Measurements from ENCODE around the gene NMRAL1.

DNA sequence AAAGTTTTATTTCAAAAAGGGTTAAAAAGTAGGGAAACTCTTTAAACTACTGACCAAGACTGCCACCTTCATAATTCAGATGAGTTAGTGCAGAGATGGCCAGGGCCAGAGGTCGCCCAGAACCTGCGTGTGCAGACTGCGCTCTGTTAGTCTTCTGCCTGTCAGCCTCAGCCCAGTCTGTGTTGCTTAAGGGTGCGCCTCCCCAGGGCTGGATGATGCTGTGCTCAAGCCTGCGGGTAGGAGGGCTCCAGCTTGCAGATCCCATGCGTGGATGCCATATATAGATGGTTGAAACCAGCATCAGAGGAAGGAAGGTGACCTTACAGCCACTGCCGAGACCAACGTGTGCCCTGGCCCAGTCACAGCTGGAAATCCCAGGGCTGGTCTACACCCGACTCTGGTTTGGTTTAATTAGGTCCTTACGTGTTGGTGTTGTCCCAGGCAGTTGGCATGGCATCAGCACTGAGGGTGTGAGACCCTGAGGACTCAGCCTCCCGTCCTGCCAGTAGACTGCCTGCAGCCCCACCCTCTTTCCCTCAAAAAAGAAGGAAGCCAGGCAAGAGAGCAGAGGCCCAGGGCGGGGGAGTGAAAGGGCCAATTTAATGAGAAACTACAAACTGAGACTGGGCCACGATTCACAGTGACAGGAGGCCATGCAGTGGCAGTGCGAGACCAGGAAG, 36.5 kb upstream of the NMRAL1 start:
- no peak for TF ChIP-seq POLR2A (IDR thresholded peaks at IDR 0.05)
- TF ChIP-seq, protein P1, sequence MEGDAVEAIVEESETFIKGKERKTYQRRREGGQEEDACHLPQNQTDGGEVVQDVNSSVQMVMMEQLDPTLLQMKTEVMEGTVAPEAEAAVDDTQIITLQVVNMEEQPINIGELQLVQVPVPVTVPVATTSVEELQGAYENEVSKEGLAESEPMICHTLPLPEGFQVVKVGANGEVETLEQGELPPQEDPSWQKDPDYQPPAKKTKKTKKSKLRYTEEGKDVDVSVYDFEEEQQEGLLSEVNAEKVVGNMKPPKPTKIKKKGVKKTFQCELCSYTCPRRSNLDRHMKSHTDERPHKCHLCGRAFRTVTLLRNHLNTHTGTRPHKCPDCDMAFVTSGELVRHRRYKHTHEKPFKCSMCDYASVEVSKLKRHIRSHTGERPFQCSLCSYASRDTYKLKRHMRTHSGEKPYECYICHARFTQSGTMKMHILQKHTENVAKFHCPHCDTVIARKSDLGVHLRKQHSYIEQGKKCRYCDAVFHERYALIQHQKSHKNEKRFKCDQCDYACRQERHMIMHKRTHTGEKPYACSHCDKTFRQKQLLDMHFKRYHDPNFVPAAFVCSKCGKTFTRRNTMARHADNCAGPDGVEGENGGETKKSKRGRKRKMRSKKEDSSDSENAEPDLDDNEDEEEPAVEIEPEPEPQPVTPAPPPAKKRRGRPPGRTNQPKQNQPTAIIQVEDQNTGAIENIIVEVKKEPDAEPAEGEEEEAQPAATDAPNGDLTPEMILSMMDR (IDR thresholded peaks at IDR 0.05), result no peak

Measured in Peyer's patch (tissue), 4 donors.